ENCODE data around the gene PXDN. TPM values are rescaled to one million over a fixed set of nuclear protein-coding genes. Genes with fewer than 3 reads are reported as not detected.
"Not testable (repeated sequence)": the region's sequence is repeated elsewhere in the genome, so short reads cannot be mapped to it uniquely, and the experiment has no call there.

Gene PXDN
- total RNA-seq, 1 experiment from 2014 or later: 125 TPM

DNA sequence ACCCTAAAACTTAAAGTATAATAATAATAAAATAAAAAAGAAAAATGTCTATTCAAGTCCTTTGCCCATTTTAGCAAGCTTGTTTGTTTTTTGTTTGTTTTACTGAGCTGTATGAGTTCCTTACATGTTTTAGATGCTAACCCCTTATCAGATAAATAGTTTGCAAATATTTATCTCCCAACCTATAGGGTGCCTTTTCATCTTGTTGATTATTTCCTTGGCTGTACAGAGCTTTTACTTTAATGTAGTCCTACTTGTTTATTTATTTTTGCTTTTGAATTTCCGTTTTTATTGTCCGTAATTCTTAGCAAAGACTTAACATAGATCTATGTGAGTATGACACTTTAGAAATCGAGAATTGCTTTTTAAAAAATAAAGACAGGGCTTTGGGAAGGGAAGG, 17.8 kb downstream of the PXDN start:
- DNase-seq: no peak
- no TSS peak for BruUV-seq (replicated peaks)
- no peak overlapping the region for H3K27ac ChIP-seq (ENCODE audit: low read length)
- H4K20me1 ChIP-seq (ENCODE audit: low read length): no peaks in the 10 kb centered on the region
- no peak overlapping the region for H2AFZ ChIP-seq (ENCODE audit: low read length)
- peaks cover 76% of the 10 kb centered on the region for H3K4me1 ChIP-seq (ENCODE audit: insufficient read depth, low read length)
- H3K36me3 ChIP-seq (ENCODE audit: low read depth, low read length): no peaks in the 10 kb centered on the region
- H3K9ac ChIP-seq (ENCODE audit: low read length): no peak overlapping the region
- TF ChIP-seq EZH2 (IDR thresholded peaks at IDR 0.05; ENCODE audit: low read length, unreplicated experiment): no peak
- TF ChIP-seq, protein P1, sequence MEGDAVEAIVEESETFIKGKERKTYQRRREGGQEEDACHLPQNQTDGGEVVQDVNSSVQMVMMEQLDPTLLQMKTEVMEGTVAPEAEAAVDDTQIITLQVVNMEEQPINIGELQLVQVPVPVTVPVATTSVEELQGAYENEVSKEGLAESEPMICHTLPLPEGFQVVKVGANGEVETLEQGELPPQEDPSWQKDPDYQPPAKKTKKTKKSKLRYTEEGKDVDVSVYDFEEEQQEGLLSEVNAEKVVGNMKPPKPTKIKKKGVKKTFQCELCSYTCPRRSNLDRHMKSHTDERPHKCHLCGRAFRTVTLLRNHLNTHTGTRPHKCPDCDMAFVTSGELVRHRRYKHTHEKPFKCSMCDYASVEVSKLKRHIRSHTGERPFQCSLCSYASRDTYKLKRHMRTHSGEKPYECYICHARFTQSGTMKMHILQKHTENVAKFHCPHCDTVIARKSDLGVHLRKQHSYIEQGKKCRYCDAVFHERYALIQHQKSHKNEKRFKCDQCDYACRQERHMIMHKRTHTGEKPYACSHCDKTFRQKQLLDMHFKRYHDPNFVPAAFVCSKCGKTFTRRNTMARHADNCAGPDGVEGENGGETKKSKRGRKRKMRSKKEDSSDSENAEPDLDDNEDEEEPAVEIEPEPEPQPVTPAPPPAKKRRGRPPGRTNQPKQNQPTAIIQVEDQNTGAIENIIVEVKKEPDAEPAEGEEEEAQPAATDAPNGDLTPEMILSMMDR (conservative IDR thresholded peaks at IDR 0.05; ENCODE audit: low read depth, low read length): no peak
- TF ChIP-seq EZH2phosphoT487 (IDR thresholded peaks at IDR 0.05; ENCODE audit: borderline replicate concordance, low read length): no peak
- intact Hi-C loops (cut with micrococcal nuclease): no loop called here
- ChIA-PET POLR2A (ENCODE audit: unreplicated experiment) (no interaction called here), CTCF (no interaction called here)
- no peaks in the 10 kb centered on the region for H3K9me2 ChIP-seq (replicated peaks; ENCODE audit: low read length)
- no peak for ATAC-seq
- H3K4me2 ChIP-seq (ENCODE audit: low read length): no peak overlapping the region
- no peak overlapping the region for H3K4me3 ChIP-seq (ENCODE audit: low read length)
- peaks cover 82% of the 10 kb centered on the region for H3K79me2 ChIP-seq (ENCODE audit: low read length)
- H3K27me3 ChIP-seq (ENCODE audit: low read length): no peaks in the 10 kb centered on the region
- no peaks in the 10 kb centered on the region for H3K9me3 ChIP-seq (ENCODE audit: low read length)
- peaks cover 27% of the 10 kb centered on the region for H3F3A ChIP-seq (ENCODE audit: low read length, unreplicated experiment)

DNA sequence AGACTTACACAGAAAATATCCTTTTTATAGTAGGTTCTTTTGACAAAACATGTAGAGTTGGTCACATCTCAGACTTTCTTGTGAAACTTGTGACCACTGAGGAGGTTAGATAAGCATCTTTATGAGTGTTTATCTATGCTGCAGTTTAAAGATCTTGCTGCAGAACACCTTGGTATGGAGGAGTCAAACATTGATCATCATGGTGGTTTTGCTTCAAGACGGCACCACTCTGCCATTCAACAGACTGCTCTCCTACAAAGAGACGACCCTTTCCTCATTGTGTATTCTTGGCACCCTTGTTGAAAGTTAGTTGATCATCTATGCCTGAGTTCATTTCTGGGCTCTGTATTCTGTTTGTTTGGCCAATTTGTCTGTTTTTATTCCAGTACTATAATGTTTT, 20.0 kb downstream of the PXDN start:
- BruUV-seq (replicated peaks); ATAC-seq; H4K20me1 ChIP-seq (ENCODE audit: low read length); H3K36me3 ChIP-seq (ENCODE audit: low read depth, low read length); H3K27me3 ChIP-seq (ENCODE audit: low read length); intact Hi-C loops (cut with micrococcal nuclease); POLR2A ChIA-PET (ENCODE audit: unreplicated experiment); H2AFZ ChIP-seq (ENCODE audit: low read length); H3K4me3 ChIP-seq (ENCODE audit: low read length); H3K9me2 ChIP-seq (replicated peaks; ENCODE audit: low read length); H3K9me3 ChIP-seq (ENCODE audit: low read length); H3F3A ChIP-seq (ENCODE audit: low read length, unreplicated experiment); CTCF ChIA-PET: not testable (repeated sequence)
- Histone ChIP-seq H3K79me2 (ENCODE audit: low read length) (peaks cover 87% of the 10 kb centered on the region), H3K4me1 (ENCODE audit: insufficient read depth, low read length) (peaks cover 67% of the 10 kb centered on the region), H3K27ac (ENCODE audit: low read length) (peak overlapping the region; percentile 79), H3K9ac (ENCODE audit: low read length) (peak overlapping the region; percentile 55), H3K4me2 (ENCODE audit: low read length) (peak overlapping the region; percentile 15)
- peak; percentile 51 for DNase-seq

DNA sequence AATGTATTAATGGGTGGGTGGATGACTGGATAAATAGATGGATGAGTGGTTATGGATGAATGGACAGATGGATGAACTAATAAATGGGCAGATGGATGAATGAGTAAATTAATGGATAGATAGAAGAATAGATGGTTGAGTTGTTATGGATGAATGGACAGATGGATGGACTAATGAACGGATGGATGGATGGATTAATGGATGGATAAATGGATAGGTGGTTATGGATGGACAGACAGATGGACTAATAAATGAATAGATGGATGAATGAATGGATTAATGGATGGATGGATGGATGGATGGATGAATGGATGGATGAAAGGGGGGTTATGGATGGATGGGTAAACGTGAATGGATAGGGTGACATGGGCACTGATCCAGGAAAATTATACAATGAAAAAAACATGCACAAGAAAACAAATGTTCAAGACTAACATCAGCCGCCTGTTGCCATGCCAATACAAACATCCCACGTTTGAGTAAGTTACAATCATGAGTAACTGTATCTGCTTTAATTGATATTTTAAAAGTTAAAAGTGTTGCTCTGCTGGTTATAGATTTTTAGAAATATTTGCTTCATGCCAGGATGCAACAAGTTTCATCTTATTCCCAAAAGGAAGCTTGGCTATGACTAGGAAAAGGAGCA, 20.8 kb downstream of the PXDN start:
- ChIA-PET CTCF (no interaction called here), POLR2A (ENCODE audit: unreplicated experiment) (no interaction called here)
- H4K20me1 ChIP-seq (ENCODE audit: low read length): no peaks in the 10 kb centered on the region
- H3K9me3 ChIP-seq (ENCODE audit: low read length): no peaks in the 10 kb centered on the region
- H3K79me2 ChIP-seq (ENCODE audit: low read length): peaks cover 87% of the 10 kb centered on the region
- H3K4me3 ChIP-seq (ENCODE audit: low read length): no peak overlapping the region
- DNase-seq (no peak), ATAC-seq (no peak)
- intact Hi-C loops (cut with micrococcal nuclease): no loop called here
- TF ChIP-seq EZH2 (IDR thresholded peaks at IDR 0.05; ENCODE audit: low read length, unreplicated experiment) (no peak), EZH2phosphoT487 (IDR thresholded peaks at IDR 0.05; ENCODE audit: borderline replicate concordance, low read length) (no peak)
- TF ChIP-seq, protein P1 (conservative IDR thresholded peaks at IDR 0.05; ENCODE audit: low read depth, low read length): no peak
- H3K36me3 ChIP-seq (ENCODE audit: low read depth, low read length): peaks cover 1% of the 10 kb centered on the region; the same call in 1 of the 2 replicates
- H3K9ac ChIP-seq (ENCODE audit: low read length): peak overlapping the region; percentile 55
- BruUV-seq (replicated peaks): no TSS peak
- H3K27me3 ChIP-seq (ENCODE audit: low read length): no peaks in the 10 kb centered on the region
- peaks cover 61% of the 10 kb centered on the region for H3K4me1 ChIP-seq (ENCODE audit: insufficient read depth, low read length)
- H2AFZ ChIP-seq (ENCODE audit: low read length): no peak overlapping the region
- H3F3A ChIP-seq (ENCODE audit: low read length, unreplicated experiment): peaks cover 3% of the 10 kb centered on the region
- no peaks in the 10 kb centered on the region for H3K9me2 ChIP-seq (replicated peaks; ENCODE audit: low read length)
- H3K27ac ChIP-seq (ENCODE audit: low read length): peak overlapping the region; percentile 79
- H3K4me2 ChIP-seq (ENCODE audit: low read length): peak overlapping the region; percentile 15

All from PC-3 (cell line).